Activated naive CD4-positive, alpha-beta T cell treated with anti-CD3 and anti-CD28 coated beads, Interleukin-2, amount 50 U/mL, for 72 hours (primary cell): ENCODE data around the gene SUPV3L1. TPM values are rescaled to one million over a fixed set of nuclear protein-coding genes. Genes with fewer than 3 reads are reported as not detected.
"Not testable (repeated sequence)": the region's sequence is repeated elsewhere in the genome, so short reads cannot be mapped to it uniquely, and the experiment has no call there.

Experiments used
- ATAC-seq, 2 donors: fragments of 150-1000 bp; cut with Tn5 transposase; 2 replicates each; pipeline ENCODE4 v1.10.0; 2021; ENCODE audit warnings: mild to moderate bottlenecking in 2 of 2, moderate library complexity in 2 of 2
- DNase-seq, 2 donors: peaks; one replicate each; pipeline ENCODE4 v3.0.0; 2021 to 2022; ENCODE audit warnings: low spot score in 2 of 2
- H3K27ac Mint-ChIP-seq, 2 donors: one replicate each; pipeline ENCODE4 v1.8.0; 2022; ENCODE audit warnings: mild to moderate bottlenecking in 2 of 2, mixed read lengths in 2 of 2
- H3K36me3 Mint-ChIP-seq, 2 donors: one replicate each; pipeline ENCODE4 v1.8.0; 2022; ENCODE audit warnings: mixed read lengths in 2 of 2
- H3K9me3 Mint-ChIP-seq, 2 donors: one replicate each; pipeline ENCODE4 v1.8.0; 2022; ENCODE audit warnings: mixed read lengths in 2 of 2
- total RNA-seq, 2 donors: library from RNA; stranded (reverse); gene quantifications; one replicate each; pipeline ENCODE4 v1.2.3, GENCODE V29; 2022

The SUPV3L1 gene
- total RNA-seq, 2 donors from 2014 or later = 44.4 to 45.9 TPM

GRCh38 chr10:69240455-69240854 is 60.4 kb downstream of the SUPV3L1 start:
- Mint-ChIP-seq H3K36me3 (no peaks in the 10 kb centered on the region), H3K27ac (peak overlapping the region in 1 of 2 donors; percentile 1), H3K9me3 (no peaks in the 10 kb centered on the region)
- ATAC-seq = no peak
- no peak for DNase-seq

- ATAC-seq = no peak
These were observed 61.5 kb downstream of the SUPV3L1 start for GRCh38 chr10:69241575-69241974.

GRCh38 chr10:69242040-69242851 is 62.2 kb downstream of the SUPV3L1 start:
- no peak for DNase-seq
- no peaks in the 10 kb centered on the region for H3K9me3 Mint-ChIP-seq
- no peaks in the 10 kb centered on the region for H3K36me3 Mint-ChIP-seq
- no peak for ATAC-seq
- H3K27ac Mint-ChIP-seq = no peak overlapping the region

More at GRCh38 chr10:69241575-69241974, 61.5 kb downstream of the SUPV3L1 start:
- Mint-ChIP-seq H3K27ac (no peak overlapping the region), H3K36me3 (no peaks in the 10 kb centered on the region), H3K9me3 (no peaks in the 10 kb centered on the region)
- no peak for DNase-seq

GRCh38 chr10:69242852-69243212 is 62.8 kb downstream of the SUPV3L1 start:
- Mint-ChIP-seq H3K36me3 (no peaks in the 10 kb centered on the region), H3K9me3 (no peaks in the 10 kb centered on the region), H3K27ac (no peak overlapping the region)
- DNase-seq (no peak), ATAC-seq (no peak)

GRCh38 chr10:69243817-69244216 is 63.8 kb downstream of the SUPV3L1 start:
- ATAC-seq (no peak), DNase-seq (no peak)
- no peak overlapping the region for H3K27ac Mint-ChIP-seq
- no peaks in the 10 kb centered on the region for H3K9me3 Mint-ChIP-seq
- H3K36me3 Mint-ChIP-seq = no peaks in the 10 kb centered on the region

- no peaks in the 10 kb centered on the region for H3K36me3 Mint-ChIP-seq
- no peak for ATAC-seq
These were observed 66.0 kb downstream of the SUPV3L1 start for GRCh38 chr10:69246036-69246435.

GRCh38 chr10:69246581-69247312 is 66.7 kb downstream of the SUPV3L1 start:
- DNase-seq (no peak), ATAC-seq (no peak)
- Mint-ChIP-seq H3K9me3 (no peaks in the 10 kb centered on the region), H3K27ac (no peak overlapping the region), H3K36me3 (no peaks in the 10 kb centered on the region)

More at GRCh38 chr10:69246036-69246435, 66.0 kb downstream of the SUPV3L1 start:
- no peak for DNase-seq
- Mint-ChIP-seq H3K9me3 (no peaks in the 10 kb centered on the region), H3K27ac (no peak overlapping the region)

- H3K9me3 Mint-ChIP-seq = no peaks in the 10 kb centered on the region
- no peaks in the 10 kb centered on the region for H3K36me3 Mint-ChIP-seq
- H3K27ac Mint-ChIP-seq = no peak overlapping the region
- ATAC-seq (no peak), DNase-seq (no peak)
These were observed 67.3 kb downstream of the SUPV3L1 start for GRCh38 chr10:69247313-69247710.

- Mint-ChIP-seq H3K9me3 (no peaks in the 10 kb centered on the region), H3K36me3 (no peaks in the 10 kb centered on the region), H3K27ac (no peak overlapping the region)
- no peak for DNase-seq
- ATAC-seq = no peak
These were observed 68.2 kb downstream of the SUPV3L1 start for GRCh38 chr10:69248117-69248730.

GRCh38 chr10:69250041-69250440 is 70.0 kb downstream of the SUPV3L1 start:
- no peaks in the 10 kb centered on the region for H3K36me3 Mint-ChIP-seq
- ATAC-seq = no peak
- H3K27ac Mint-ChIP-seq = no peak overlapping the region
- DNase-seq = no peak
- H3K9me3 Mint-ChIP-seq = no peaks in the 10 kb centered on the region

- not testable (repeated sequence) for H3K27ac Mint-ChIP-seq, ATAC-seq, DNase-seq, H3K9me3 Mint-ChIP-seq, H3K36me3 Mint-ChIP-seq
These were observed 71.4 kb downstream of the SUPV3L1 start for GRCh38 chr10:69251417-69251816.

GRCh38 chr10:69253171-69253570 is 73.1 kb downstream of the SUPV3L1 start:
- Mint-ChIP-seq H3K9me3 (no peaks in the 10 kb centered on the region), H3K36me3 (no peaks in the 10 kb centered on the region), H3K27ac (no peak overlapping the region)
- DNase-seq = no peak
- ATAC-seq = no peak

GRCh38 chr10:69254877-69255276 is 74.8 kb downstream of the SUPV3L1 start:
- ATAC-seq = no peak
- Mint-ChIP-seq H3K27ac (no peak overlapping the region), H3K9me3 (no peaks in the 10 kb centered on the region), H3K36me3 (no peaks in the 10 kb centered on the region)
- no peak for DNase-seq

Other genes with a start within 250 kb of the SUPV3L1 start
- 100 to 1,000 TPM; 127 to 136 TPM for gene DDX21, start 224.1 kb upstream of the SUPV3L1 start, total RNA-seq
- 10 to 100 TPM in 1 of 2 donors, 1 to 10 TPM in 1; 6.9 to 13.2 TPM for gene KIFBP, start 191.4 kb upstream of the SUPV3L1 start, total RNA-seq
- gene SRGN, start 92.1 kb upstream of the SUPV3L1 start, total RNA-seq = 100 to 1,000 TPM; 150 to 490 TPM
- 10 to 100 TPM; 33.5 to 66.0 TPM for gene VPS26A, start 56.1 kb upstream of the SUPV3L1 start, total RNA-seq
- gene HKDC1, start 40.1 kb downstream of the SUPV3L1 start, total RNA-seq = under 1 TPM; 0.41 to 0.46 TPM
- 100 to 1,000 TPM; 157 to 235 TPM for gene HK1, start 98.3 kb downstream of the SUPV3L1 start, total RNA-seq
- under 1 TPM in 1 of 2 donors, not detected in 1; 0.16 TPM for gene TACR2, start 236.7 kb downstream of the SUPV3L1 start, total RNA-seq